Breast epithelium (tissue), 4 donors: Measurements from ENCODE around the gene CBX2. TPM values are rescaled to one million over a fixed set of nuclear protein-coding genes. Genes with fewer than 3 reads are reported as not detected.
A peak's percentile ranks its signal among the peaks of the same experiment; 100 is the strongest.

Experiments
- DNase-seq, 2 donors: peaks; one replicate each; pipeline ENCODE4 v3.0.0-alpha.2; 2019; ENCODE audit warnings: low spot score in 2 of 2
- H3K27ac ChIP-seq, 2 donors: fragments of 200-600 bp; sonication (generic) in 1 of 2; one replicate each; pipeline ENCODE4 v1.5.1; 2016 to 2019; ENCODE audit warnings: mild to moderate bottlenecking in 1 of 2
- H3K27me3 ChIP-seq, 2 donors: fragments of 200-600 bp; sonication (generic) in 1 of 2; one replicate each; pipeline versions ENCODE4 v1.5.1 to v1.6.0; 2017 to 2019; ENCODE audit warnings: control low read depth in 1 of 2, mild to moderate bottlenecking in 1 of 2
- H3K36me3 ChIP-seq: fragments of 200-600 bp; one replicate; pipeline ENCODE4 v1.5.1; 2019
- H3K4me1 ChIP-seq, 2 donors: fragments of 200-600 bp; sonication (generic); one replicate each; pipeline ENCODE4 v1.5.1; 2016 to 2019; ENCODE audit warnings: control low read depth in 1 of 2
- H3K4me3 ChIP-seq, 3 donors: fragments of 200-600 bp; sonication (generic); 1 replicate in 2 of 3; 2 replicates in 1 of 3; pipeline ENCODE4 v1.5.1; 2016 to 2019; ENCODE audit warnings: mild to moderate bottlenecking in 3 of 3, moderate library complexity in 2 of 3
- H3K9me3 ChIP-seq, 2 donors: fragments of 200-600 bp; sonication (generic) in 1 of 2; one replicate each; pipeline ENCODE4 v1.5.1; 2016 to 2019; ENCODE audit warnings: control low read depth in 1 of 2
- CTCF ChIP-seq, 3 donors: fragments of 450-650 bp; IDR thresholded peaks; one replicate each; pipeline ENCODE4 v1.5.1; 2016 to 2017; ENCODE audit warnings: antibody characterized with exemption in 3 of 3, mild to moderate bottlenecking in 3 of 3, moderate library complexity in 3 of 3
- POLR2A ChIP-seq: fragments of 450-650 bp; IDR thresholded peaks from one replicate; pipeline ENCODE4 v1.6.1; 2016; ENCODE audit warnings: antibody characterized with exemption, mild to moderate bottlenecking, moderate library complexity
- POLR2AphosphoS5 ChIP-seq, 3 donors: sonication (generic); formaldehyde crosslinking; IDR thresholded peaks; one replicate each; pipeline ENCODE4 v1.6.1; 2017; ENCODE audit warnings: antibody characterized with exemption in 3 of 3
- intact Hi-C: fragments of 100-400 bp; cut with DNase I; formaldehyde crosslinking; loops from one replicate; pipeline ENCODE4 v1.15.1; 2023; ENCODE audit warnings: low total_unique reads
- total RNA-seq, 3 donors: library from RNA; depleted of rRNA; stranded (reverse); fragments of >200 nt; gene quantifications; one replicate each; pipeline ENCODE4 v1.1.0, GENCODE V29; 2016

CBX2 gene
- total RNA-seq, 3 donors from 2014 or later = 1.2 to 2.2 (median 2.0) TPM

GRCh38 chr17:79797492-79798298, 19.7 kb downstream of the CBX2 start:
- TF ChIP-seq POLR2AphosphoS5 (IDR thresholded peaks at IDR 0.05) = peak in 1 of 3 donors; percentile 12
- no peak for TF ChIP-seq POLR2A
- intact Hi-C loops = loop anchor here (1.0 kb wide), 1 partner anchor 42 kb away; the partner anchor contains the start of gene CBX4
- no peak for DNase-seq
- Histone ChIP-seq H3K4me3 (peak overlapping the region; percentile 62 to 93 (median 76)), H3K27me3 (peaks cover 20 to 60% of the 10 kb centered on the region in 2 donors), H3K4me1 (peaks cover 3 to 36% of the 10 kb centered on the region in 2 donors), H3K36me3 (no peaks in the 10 kb centered on the region), H3K9me3 (no peaks in the 10 kb centered on the region), H3K27ac (peak overlapping the region; percentile 88)

- Histone ChIP-seq H3K9me3 (no peaks in the 10 kb centered on the region), H3K4me1 (peaks cover 3 to 36% of the 10 kb centered on the region in 2 donors), H3K27ac (no peak overlapping the region), H3K36me3 (no peaks in the 10 kb centered on the region), H3K4me3 (peak overlapping the region; percentile 62 to 93 (median 76)), H3K27me3 (peaks cover 28 to 60% of the 10 kb centered on the region in 2 donors)
- TF ChIP-seq CTCF (IDR thresholded peaks at IDR 0.05) (no peak), POLR2A (no peak), POLR2AphosphoS5 (IDR thresholded peaks at IDR 0.05) (peak in 1 of 3 donors; percentile 3)
- intact Hi-C loops = loop anchor here (1.0 kb wide), 1 partner anchor 41 kb away; the partner anchor contains the start of gene CBX4
- no peak for DNase-seq
Measured at GRCh38 chr17:79798299-79799173, 20.6 kb downstream of the CBX2 start.

GRCh38 chr17:79799174-79799537, 21.2 kb downstream of the CBX2 start:
- Histone ChIP-seq H3K4me1 (peaks cover 3 to 41% of the 10 kb centered on the region in 2 donors), H3K27me3 (peaks cover 32 to 64% of the 10 kb centered on the region in 2 donors), H3K27ac (no peak overlapping the region), H3K9me3 (no peaks in the 10 kb centered on the region), H3K4me3 (peak overlapping the region in 2 of 3 donors; percentile 18 to 93), H3K36me3 (no peaks in the 10 kb centered on the region)
- intact Hi-C loops = no loop called here
- no peak for TF ChIP-seq POLR2A
- no peak for TF ChIP-seq CTCF (IDR thresholded peaks at IDR 0.05)
- no peak for TF ChIP-seq POLR2AphosphoS5 (IDR thresholded peaks at IDR 0.05)
- DNase-seq = no peak

GRCh38 chr17:79799538-79800324, 21.8 kb downstream of the CBX2 start:
- Histone ChIP-seq H3K9me3 (no peaks in the 10 kb centered on the region), H3K4me1 (peaks cover 3 to 41% of the 10 kb centered on the region in 2 donors), H3K27me3 (peaks cover 34 to 70% of the 10 kb centered on the region in 2 donors), H3K36me3 (no peaks in the 10 kb centered on the region), H3K27ac (no peak overlapping the region), H3K4me3 (peak overlapping the region in 2 of 3 donors; percentile 18 to 93)
- intact Hi-C loops = no loop called here
- TF ChIP-seq POLR2A (no peak), CTCF (IDR thresholded peaks at IDR 0.05) (no peak)
- DNase-seq = no peak
